Esophagus (tissue), 2 donors: ENCODE measurements around the gene PNCK. TPM values are rescaled to one million over a fixed set of nuclear protein-coding genes. Genes with fewer than 3 reads are reported as not detected.

Experiments used
- H3K27ac ChIP-seq, 2 donors: one replicate each; pipeline ENCODE4 v1.5.1; 2013; ENCODE audit warnings: low read depth in 2 of 2, mild to moderate bottlenecking in 2 of 2, inconsistent platforms in 1 of 2, low read length in 1 of 2, moderate library complexity in 1 of 2
- H3K27me3 ChIP-seq, 2 donors: one replicate each; pipeline ENCODE4 v1.6.1; 2013; ENCODE audit warnings: low read length in 2 of 2, control low read depth in 1 of 2, mild to moderate bottlenecking in 1 of 2; ENCODE audit not compliant: insufficient read depth in 2 of 2, control insufficient read depth in 1 of 2
- H3K36me3 ChIP-seq, 2 donors: one replicate each; pipeline ENCODE4 v1.6.1; 2013; ENCODE audit warnings: low read length in 1 of 2; ENCODE audit not compliant: control insufficient read depth in 2 of 2, insufficient read depth in 2 of 2
- H3K4me1 ChIP-seq, 2 donors: one replicate each; pipeline ENCODE4 v1.6.1; 2013; ENCODE audit warnings: low read length in 1 of 2; ENCODE audit not compliant: control insufficient read depth in 2 of 2, insufficient read depth in 2 of 2
- H3K4me3 ChIP-seq, 2 donors: one replicate each; pipeline ENCODE4 v1.5.1; 2013; ENCODE audit warnings: low read length in 2 of 2, mild to moderate bottlenecking in 2 of 2, low read depth in 1 of 2, moderate library complexity in 1 of 2
- H3K9me3 ChIP-seq, 2 donors: one replicate each; pipeline ENCODE4 v1.6.1; 2013; ENCODE audit warnings: mild to moderate bottlenecking in 2 of 2, low read depth in 1 of 2, low read length in 1 of 2, moderate library complexity in 1 of 2; ENCODE audit not compliant: control insufficient read depth in 2 of 2, insufficient read depth in 1 of 2
- WGBS, 2 donors: extraction: QIAGEN DNeasy Blood & Tissue Kit; methylation state at CpG; one replicate each; pipeline ENCODE4 v1.1.7; 2013; 5-methylcytosine and 5-hydroxymethylcytosine counted together
- polyA plus RNA-seq, 2 donors: library from polyadenylated mRNA; stranded (reverse); fragments of 200-250 nt; gene quantifications; one replicate each; pipeline ENCODE4 v1.2.3, GENCODE V29; 2013
- donor health status: healthy with polysubstance abuse.
- donor health status: Bipolar disorder and iron deficiency.

Gene PNCK
- polyA plus RNA-seq, 2 donors, result 5.0 to 6.4 TPM

- Histone ChIP-seq H3K4me3 (no peak overlapping the region), H3K4me1 (peaks cover 0 to 2% of the 10 kb centered on the region in 2 donors), H3K27me3 (no peaks in the 10 kb centered on the region), H3K27ac (no peak overlapping the region), H3K9me3 (no peaks in the 10 kb centered on the region), H3K36me3 (no peaks in the 10 kb centered on the region)
- 46 to 61% methylated on average over 41 to 53 of the region's 53 CpGs for WGBS, 2 donors
These were observed 834 bp downstream of the PNCK start for GRCh38 chrX:153672531-153673427.

- Histone ChIP-seq H3K27me3 (no peaks in the 10 kb centered on the region), H3K4me1 (peaks cover 0 to 2% of the 10 kb centered on the region in 2 donors), H3K27ac (no peak overlapping the region), H3K36me3 (no peaks in the 10 kb centered on the region), H3K4me3 (no peak overlapping the region), H3K9me3 (no peaks in the 10 kb centered on the region)
- WGBS, 2 donors, result 90 to 94% methylated on average over 26 to 27 of the region's 27 CpGs
These were observed 1.8 kb downstream of the PNCK start for GRCh38 chrX:153671589-153672530.

GRCh38 chrX:153670748-153671588 lies 2.6 kb downstream of the PNCK start:
- Histone ChIP-seq H3K9me3 (no peaks in the 10 kb centered on the region), H3K4me3 (no peak overlapping the region), H3K27ac (no peak overlapping the region), H3K27me3 (peaks cover 0 to 2% of the 10 kb centered on the region in 2 donors), H3K36me3 (no peaks in the 10 kb centered on the region), H3K4me1 (peaks cover 0 to 2% of the 10 kb centered on the region in 2 donors)
- 88 to 90% methylated on average over 22 to 23 of the region's 23 CpGs for WGBS, 2 donors

- no peak overlapping the region for H3K27ac ChIP-seq
- no peaks in the 10 kb centered on the region for H3K9me3 ChIP-seq
- WGBS, 2 donors, result 81 to 83% methylated on average over 20 to 22 of the region's 23 CpGs
- peaks cover 0 to 2% of the 10 kb centered on the region in 2 donors for H3K4me1 ChIP-seq
- H3K27me3 ChIP-seq, result peaks cover 0 to 3% of the 10 kb centered on the region in 2 donors
- H3K4me3 ChIP-seq, result no peak overlapping the region
- no peaks in the 10 kb centered on the region for H3K36me3 ChIP-seq
These were observed 3.5 kb downstream of the PNCK start for GRCh38 chrX:153669901-153670731.

GRCh38 chrX:153669174-153669890 lies 4.3 kb downstream of the PNCK start:
- Histone ChIP-seq H3K27ac (no peak overlapping the region), H3K9me3 (no peaks in the 10 kb centered on the region), H3K4me3 (no peak overlapping the region), H3K36me3 (no peaks in the 10 kb centered on the region), H3K27me3 (peaks cover 0 to 3% of the 10 kb centered on the region in 2 donors), H3K4me1 (peaks cover 0 to 2% of the 10 kb centered on the region in 2 donors)
- WGBS, 2 donors, result 55 to 64% methylated on average over 17 of the region's 17 CpGs

- H3K27me3 ChIP-seq, result peaks cover 0 to 3% of the 10 kb centered on the region in 2 donors
These were observed 5.0 kb downstream of the PNCK start for GRCh38 chrX:153668423-153669173.

GRCh38 chrX:153667956-153668396 lies 5.6 kb downstream of the PNCK start:
- WGBS, 2 donors, result 17 to 28% methylated on average over 14 of the region's 14 CpGs
- Histone ChIP-seq H3K36me3 (no peaks in the 10 kb centered on the region), H3K27ac (no peak overlapping the region), H3K4me1 (peaks cover 0 to 2% of the 10 kb centered on the region in 2 donors), H3K9me3 (no peaks in the 10 kb centered on the region), H3K4me3 (no peak overlapping the region), H3K27me3 (peaks cover 0 to 3% of the 10 kb centered on the region in 2 donors)

More at GRCh38 chrX:153668423-153669173, 5.0 kb downstream of the PNCK start:
- no peaks in the 10 kb centered on the region for H3K9me3 ChIP-seq
- H3K4me3 ChIP-seq, result no peak overlapping the region
- 86 to 87% methylated on average over 11 of the region's 11 CpGs for WGBS, 2 donors
- no peak overlapping the region for H3K27ac ChIP-seq
- H3K36me3 ChIP-seq, result no peaks in the 10 kb centered on the region
- peaks cover 0 to 2% of the 10 kb centered on the region in 2 donors for H3K4me1 ChIP-seq
